ENCODE measurements around the gene SH3BP5L. TPM values are rescaled to one million over a fixed set of nuclear protein-coding genes. Genes with fewer than 3 reads are reported as not detected.

Gene SH3BP5L
- total and polyA plus RNA-seq, 2 of the 13 experiments (the other 11 are each of a cell fraction or from before 2014, with no cell fraction given): 10.3 to 14.9 TPM

DNA sequence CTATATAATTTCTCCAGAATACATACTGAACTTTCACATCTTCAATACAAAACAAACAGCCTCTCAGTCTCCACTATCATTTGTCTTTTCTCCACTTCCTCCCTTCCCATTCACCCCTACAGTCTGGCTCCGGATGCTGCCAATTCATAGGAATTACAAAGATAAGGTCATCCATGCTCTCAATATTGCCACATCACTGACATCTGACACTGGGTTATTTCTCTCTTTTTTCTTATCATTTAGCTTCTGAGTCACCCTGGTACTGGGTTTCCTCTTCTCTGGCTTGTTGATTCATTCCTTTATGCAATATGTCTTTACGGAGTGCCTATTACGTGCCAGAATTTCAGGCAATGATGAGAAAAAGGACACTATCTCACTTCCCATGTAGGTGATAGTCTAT lies 3.1 kb upstream of the SH3BP5L start (continued):
- TF ChIP-seq ELF3 (CRISPR knock-in tag; IDR thresholded peaks at IDR 0.05) (peak; percentile 76), HMG20B (CRISPR knock-in tag; conservative IDR thresholded peaks at IDR 0.05) (peak; percentile 46; the same call in 1 of the 2 replicates), KLF13 (CRISPR knock-in tag; IDR thresholded peaks at IDR 0.05) (no peak), ZNF710 (CRISPR knock-in tag; IDR thresholded peaks at IDR 0.05; ENCODE audit: borderline replicate concordance) (peak; percentile 91; the same call in 1 of the 2 replicates), NR2F6 (IDR thresholded peaks at IDR 0.05) (peak; percentile 59; the same call in 1 of the 2 replicates), NR2F6 (CRISPR knock-in tag; IDR thresholded peaks at IDR 0.05) (peak; percentile 51; the same call in 1 of the 2 replicates), EP300 (IDR thresholded peaks at IDR 0.05; ENCODE audit: low read depth in 2 of 2, low read length in 2 of 2) (peak in 1 of 2 experiments; percentile 70; a peak in 2 of 4 replicates), EP300 (CRISPR knock-in tag; IDR thresholded peaks at IDR 0.05; ENCODE audit: borderline replicate concordance) (peak; percentile 47; the same call in 1 of the 2 replicates), JUN (CRISPR knock-in tag; IDR thresholded peaks at IDR 0.05) (0 out of 2 replicates have a peak, but pooled peaks have one; percentile 28), TFE3 (CRISPR knock-in tag; IDR thresholded peaks at IDR 0.05) (peak; percentile 56; the same call in 1 of the 2 replicates), ZNF263 (CRISPR knock-in tag; IDR thresholded peaks at IDR 0.05) (no peak), PHB2 (IDR thresholded peaks at IDR 0.05; ENCODE audit: partially characterized antibody) (no peak), ZNF230 (CRISPR knock-in tag; IDR thresholded peaks at IDR 0.05) (no peak), GABPB1 (CRISPR knock-in tag; IDR thresholded peaks at IDR 0.05) (peak; percentile 28; the same call in 1 of the 2 replicates), JUNB (CRISPR knock-in tag; IDR thresholded peaks at IDR 0.05; ENCODE audit: borderline replicate concordance) (peak; percentile 69; the same call in 1 of the 2 replicates), ZBTB21 (CRISPR knock-in tag; IDR thresholded peaks at IDR 0.05) (0 out of 2 replicates have a peak, but pooled peaks have one; percentile 48), ETV6 (CRISPR knock-in tag; conservative IDR thresholded peaks at IDR 0.05) (no peak), STAT6 (CRISPR knock-in tag; IDR thresholded peaks at IDR 0.05; ENCODE audit: borderline replicate concordance) (no peak), CREBL2 (CRISPR knock-in tag; IDR thresholded peaks at IDR 0.05; ENCODE audit: borderline replicate concordance) (no peak), ZNF563 (CRISPR knock-in tag; IDR thresholded peaks at IDR 0.05) (no peak), TEAD3 (CRISPR knock-in tag; optimal IDR thresholded peaks at IDR 0.05; ENCODE audit: borderline replicate concordance) (peak; percentile 42), ZFP90 (CRISPR knock-in tag; IDR thresholded peaks at IDR 0.05; ENCODE audit: borderline replicate concordance) (no peak), ZIK1 (CRISPR knock-in tag; IDR thresholded peaks at IDR 0.05; ENCODE audit: borderline replicate concordance, low read depth) (no peak)
- TF ChIP-seq, protein P1, sequence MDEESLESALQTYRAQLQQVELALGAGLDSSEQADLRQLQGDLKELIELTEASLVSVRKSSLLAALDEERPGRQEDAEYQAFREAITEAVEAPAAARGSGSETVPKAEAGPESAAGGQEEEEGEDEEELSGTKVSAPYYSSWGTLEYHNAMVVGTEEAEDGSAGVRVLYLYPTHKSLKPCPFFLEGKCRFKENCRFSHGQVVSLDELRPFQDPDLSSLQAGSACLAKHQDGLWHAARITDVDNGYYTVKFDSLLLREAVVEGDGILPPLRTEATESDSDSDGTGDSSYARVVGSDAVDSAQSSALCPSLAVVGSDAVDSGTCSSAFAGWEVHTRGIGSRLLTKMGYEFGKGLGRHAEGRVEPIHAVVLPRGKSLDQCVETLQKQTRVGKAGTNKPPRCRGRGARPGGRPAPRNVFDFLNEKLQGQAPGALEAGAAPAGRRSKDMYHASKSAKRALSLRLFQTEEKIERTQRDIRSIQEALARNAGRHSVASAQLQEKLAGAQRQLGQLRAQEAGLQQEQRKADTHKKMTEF (CRISPR knock-in tag; IDR thresholded peaks at IDR 0.05): peak; percentile 43; the same call in 1 of the 2 replicates
